GM18526 (cell line): ENCODE data around the gene SH3BP2.

Source experiments
- POLR2A ChIP-seq: IDR thresholded peaks from 3 replicates; pipeline ENCODE4 v1.6.1; 2011; ENCODE audit not compliant: insufficient read length; ENCODE audit errors: extremely low read depth

Gene SH3BP2

DNA sequence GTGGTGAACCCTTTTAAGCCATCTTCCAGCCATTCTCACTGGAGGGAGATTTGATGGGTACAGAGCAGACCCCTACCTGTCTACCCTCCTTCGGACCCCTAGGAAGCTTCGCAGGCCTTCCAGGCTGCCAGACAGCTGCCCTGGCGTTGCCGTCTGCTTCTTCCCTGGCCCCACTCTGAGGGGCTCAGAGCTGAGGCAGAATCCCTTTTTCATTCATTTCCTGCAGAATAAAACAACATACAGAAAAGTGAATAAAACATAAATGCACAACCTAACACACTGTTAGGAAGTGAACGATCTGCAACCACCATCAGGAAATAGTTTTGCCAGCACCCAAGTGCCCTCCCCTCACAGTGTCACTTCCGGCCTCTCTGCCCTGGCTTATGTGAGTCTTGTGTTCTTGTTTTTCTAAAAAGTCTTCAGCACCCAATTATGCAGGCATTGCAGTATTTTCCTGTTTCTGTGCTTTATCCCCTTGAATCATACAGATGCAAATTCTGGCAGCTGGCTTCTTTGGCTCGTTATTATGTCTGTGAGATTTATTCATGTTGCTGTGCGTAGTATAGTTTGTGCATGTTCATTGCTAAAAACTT, 45.1 kb downstream of the SH3BP2 start:
- peak; percentile 7 for TF ChIP-seq POLR2A

DNA sequence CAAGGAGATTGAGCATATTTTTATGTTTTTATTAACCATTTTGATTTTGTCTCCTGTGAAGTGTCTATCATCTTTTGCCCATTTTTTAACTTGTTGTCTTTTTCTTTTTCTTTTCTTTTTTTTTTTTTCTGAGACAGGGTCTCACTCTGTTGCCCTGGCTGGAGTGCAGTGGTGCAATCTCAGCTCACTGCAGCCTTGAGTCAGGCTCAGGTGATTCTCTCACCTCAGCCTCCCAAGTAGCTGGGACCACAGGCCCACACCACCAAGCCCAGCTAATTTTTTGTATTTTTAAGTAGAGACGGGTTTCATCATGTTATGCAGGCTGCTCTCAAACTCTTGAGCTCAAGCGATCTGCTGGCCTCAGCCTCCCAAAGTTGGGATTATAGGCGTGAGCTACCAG, 46.2 kb downstream of the SH3BP2 start:
- TF ChIP-seq POLR2A, result no peak

DNA sequence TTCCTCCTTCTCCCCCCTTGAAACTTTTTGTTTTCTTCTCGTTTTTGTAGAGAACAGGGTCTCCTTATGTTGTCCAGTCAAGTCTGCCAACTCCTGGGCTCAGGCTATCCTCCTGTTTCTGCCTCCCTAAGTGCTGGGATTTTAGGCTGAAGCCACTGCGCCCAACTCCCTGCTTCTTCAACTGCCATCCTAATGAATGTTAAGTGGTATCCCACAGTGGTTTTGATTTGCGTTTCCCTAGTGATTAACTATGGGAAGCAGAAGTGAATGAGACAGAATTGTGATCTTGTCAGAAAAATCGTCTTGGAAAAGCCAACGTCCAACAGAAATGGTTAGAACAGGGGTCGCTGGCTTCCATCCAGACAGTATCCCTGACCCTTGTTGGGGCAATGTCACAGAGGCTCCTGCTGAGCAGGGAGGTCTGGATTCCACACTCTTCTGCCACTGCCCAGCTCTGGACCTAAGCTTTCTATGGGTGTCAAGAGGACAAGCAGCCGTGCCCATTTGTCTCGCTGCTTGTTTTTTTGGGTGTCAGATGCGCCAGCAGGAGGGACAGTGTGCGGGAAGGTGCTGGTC, 49.9 kb downstream of the SH3BP2 start:
- TF ChIP-seq POLR2A, result no peak

DNA sequence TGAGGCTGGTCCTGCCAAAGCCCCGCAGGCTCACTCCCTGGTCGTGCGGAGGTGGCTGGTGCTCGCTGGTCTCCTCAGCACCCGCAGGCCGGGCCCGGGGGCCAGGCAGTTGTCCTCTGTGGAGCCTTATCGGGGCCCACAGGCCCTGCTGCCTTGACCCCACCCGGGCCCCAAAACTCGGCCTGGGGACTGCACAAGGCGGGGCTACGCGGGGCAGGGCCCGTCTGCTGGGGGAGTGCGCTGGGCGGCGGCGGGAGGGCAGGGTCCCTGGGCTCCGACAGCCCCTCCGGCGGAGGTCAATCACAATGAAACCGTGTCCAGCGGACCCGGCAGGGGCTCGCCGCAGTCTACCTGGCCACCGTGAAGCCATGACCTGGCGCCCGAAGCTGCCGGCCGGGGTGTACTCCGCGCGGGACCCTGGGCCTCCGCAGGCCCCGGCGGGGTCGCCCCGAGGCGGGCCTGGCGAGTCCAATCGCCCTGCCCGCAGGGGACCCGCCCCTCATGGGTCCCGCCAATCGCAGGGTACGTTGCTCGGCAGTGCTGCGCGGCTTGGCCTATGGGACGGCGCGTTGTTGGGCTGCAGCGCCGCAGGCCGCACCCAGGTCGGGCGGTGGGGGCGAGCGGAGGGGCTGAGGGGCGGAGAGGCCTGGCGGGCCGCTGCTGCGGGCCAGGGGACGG, 50.5 kb downstream of the SH3BP2 start, which contains the start of gene ADD1:
TSS of gene ADD1 (plus strand) at position 582 of the 678 bp plus-strand sequence. CDS start 32,072 bp downstream, outside the sequence.
- peak; percentile 87 for TF ChIP-seq POLR2A

DNA sequence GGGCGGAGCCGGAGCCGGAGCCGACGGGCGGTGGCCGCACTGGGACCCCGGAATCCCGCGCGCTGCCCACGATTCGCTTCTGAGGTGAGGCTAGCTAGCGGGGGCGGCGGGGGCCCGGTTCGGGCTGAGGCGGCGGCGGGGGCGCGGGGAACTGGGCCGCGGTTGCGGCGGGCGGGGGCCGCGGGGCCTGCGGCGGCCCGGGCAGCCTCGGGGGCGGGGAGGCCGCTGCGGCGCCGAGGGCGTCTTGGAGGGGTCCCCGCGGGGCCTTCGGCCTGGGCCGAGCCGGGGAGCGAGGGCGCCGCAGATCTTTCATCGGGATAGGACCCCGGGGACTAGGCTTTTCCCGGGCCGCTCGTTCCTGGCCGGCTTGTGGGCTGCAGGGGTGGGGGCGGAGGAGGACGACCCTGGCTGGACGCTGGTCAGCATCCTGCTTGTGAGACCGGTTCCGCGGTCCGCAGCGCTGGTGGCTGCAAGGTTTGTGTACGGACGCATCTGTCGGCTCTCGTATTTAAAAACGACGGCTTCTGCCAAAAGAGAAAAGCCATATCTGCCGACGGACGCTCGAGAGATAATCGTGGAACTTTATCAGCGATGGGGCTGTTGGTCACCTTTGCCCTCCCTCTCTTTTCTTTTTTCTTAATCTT, 51.2 kb downstream of the SH3BP2 start:
- TF ChIP-seq POLR2A, result no peak

DNA sequence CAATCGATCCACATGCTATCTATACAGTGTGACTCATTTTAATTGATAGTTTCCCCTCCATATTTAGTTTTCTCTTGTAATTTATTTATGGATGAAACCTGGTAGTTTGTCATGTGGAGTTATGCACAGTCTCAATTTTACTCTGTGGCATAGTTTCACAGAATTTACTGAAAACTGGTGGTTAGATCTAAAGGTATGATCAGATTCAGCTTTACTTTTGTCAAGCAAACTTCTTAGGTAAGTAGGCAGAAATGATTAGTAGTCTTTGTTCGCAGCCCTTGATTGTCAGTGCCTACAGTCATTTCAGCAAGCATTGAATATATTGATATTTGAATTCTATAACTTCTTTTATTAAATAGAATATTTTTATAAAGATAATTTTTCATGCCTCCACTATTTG, 53.3 kb downstream of the SH3BP2 start:
- TF ChIP-seq POLR2A, result no peak

DNA sequence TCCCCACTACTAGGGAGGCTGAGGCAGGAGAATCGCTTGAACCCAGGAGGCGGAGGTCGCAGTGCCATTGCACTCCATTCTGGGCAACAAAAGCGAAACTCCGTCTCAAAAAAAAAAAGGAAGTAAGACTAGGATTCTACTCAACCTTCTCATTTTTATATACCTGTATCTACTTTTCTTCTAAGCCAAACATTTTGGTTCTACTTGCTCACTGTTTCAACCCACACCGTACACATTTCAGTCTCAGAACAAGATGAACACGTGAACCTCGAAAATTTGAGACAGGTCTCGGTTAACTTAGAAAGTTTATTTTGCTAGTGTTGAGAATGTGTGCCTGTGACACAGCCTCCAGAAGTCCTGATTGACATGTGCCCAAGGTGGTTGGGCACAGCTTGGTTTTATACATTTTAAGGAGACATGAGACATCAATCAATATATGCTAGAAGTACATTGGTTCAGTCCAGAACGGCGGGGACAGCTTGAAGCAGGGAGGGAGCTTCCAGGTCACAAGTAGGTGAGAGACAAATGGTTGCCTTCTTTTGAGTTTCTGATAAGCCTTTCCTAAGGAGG, 54.5 kb downstream of the SH3BP2 start:
- no peak for TF ChIP-seq POLR2A

DNA sequence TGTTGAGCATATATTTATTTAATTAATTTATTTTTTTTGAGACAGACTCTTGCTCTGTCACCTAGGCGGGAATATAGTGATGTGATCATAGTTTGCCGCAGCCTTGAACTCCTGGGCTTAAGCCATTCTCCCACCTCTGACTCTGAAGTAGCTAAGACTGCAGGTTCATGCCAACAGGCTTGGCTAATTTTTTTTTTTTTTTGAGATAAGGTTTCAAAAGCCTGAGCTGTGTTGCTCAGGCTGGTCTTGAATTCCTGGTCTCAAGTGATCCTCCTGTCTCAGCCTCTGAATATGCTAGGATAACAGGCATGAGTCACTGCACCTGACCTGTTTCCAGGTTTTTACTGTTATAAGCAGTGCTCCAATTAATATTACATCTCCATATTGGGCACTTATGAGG, 55.6 kb downstream of the SH3BP2 start:
- TF ChIP-seq POLR2A, result no peak

DNA sequence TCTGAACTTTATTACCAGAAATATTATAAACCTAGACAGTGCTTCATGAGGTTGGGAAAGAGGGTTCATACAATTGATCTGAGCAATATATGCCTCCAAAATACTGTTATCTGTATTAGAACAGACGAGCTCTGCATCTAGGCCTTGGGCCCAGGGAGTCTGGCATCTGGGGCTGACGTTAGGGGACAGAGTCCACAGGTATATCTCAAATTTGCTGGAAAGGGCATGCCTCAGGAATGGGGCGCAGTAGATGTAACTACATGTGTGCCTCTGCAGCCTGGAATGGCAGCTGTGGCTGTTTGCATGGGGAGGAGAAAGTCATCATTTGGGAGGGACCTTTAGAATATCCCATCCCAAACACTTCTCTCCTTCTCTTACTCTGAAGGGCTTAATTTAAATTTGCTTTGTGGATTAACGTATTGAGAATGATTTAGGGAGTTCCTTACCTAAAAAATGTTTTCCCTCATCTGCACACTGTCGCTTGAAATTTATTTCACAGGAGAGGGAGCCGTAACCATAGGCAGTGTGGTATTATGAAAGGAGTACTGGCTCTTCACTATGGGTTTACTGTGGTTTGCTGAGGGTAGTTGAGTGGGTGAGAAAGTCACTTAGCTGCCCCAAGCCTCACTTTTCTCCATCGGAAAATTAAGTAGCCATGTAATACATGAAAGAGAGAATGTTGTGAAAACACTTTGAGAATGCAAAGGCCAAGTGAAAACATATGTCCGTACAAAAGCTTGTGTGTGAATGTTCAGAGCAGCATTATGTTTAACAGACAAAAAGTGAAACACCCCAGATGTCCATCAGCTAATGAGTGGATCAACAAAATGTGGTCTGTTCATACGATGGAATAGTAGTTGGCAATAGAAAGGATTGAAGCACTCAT, 56.6 kb downstream of the SH3BP2 start:
- no peak for TF ChIP-seq POLR2A

DNA sequence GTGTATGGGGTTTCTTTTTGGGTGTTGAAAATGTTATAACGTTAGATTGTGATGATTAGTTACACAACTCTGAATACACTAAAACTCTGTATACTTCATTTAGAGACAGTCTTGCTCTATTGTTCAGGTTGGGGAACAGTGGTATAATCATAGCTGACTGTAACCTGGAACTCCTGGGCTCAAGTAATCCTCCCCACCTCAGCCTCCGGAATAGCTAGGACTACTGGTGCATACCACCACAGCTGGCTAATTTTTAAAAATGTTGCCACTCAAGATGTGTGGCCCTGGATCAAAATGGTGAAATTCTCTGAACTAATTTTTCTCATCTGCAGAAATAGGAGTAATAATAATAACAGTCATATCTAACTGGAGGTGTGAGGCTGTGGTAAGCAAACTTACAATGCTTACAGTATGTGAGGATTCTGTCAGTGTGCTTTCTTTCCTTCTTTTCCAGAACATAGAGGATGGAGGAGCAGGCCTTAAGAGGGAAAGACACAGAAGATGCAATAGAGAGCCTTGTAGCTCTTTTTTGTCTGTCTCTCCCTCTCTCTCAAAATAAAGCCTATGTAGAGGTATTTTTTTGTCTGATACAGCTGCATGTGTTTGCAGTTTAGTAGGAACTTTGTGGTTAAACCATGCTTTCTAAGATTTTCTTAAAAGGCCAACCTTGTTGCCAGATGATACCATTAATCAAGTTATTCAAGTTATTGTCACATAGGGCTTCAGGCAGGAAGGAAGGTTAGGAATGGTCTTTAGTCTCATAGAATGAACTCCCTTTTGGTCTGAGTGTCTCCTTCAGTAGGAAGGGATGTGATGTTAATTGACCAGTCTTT, 58.3 kb downstream of the SH3BP2 start:
- no peak for TF ChIP-seq POLR2A

DNA sequence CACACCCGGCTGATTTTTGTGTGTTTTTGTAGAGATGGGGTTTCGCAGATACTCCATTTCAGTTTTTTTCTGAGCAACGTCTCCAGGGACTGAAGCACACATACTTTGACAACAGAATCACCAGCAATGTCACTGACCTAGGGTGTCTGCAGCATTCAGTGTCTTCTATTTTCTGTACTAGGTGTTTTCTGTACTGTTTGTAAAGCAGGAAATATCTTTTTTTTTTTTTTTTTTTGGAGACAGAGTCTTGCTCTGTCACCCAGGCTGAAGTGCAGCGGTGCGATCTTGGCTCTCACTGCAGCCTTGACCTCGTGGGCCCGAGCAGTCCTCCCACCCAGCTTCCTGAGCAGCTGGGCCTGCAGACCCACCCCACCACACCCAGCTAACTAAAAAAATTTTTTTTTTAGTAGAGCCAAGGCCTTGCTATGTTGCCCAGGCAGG, 59.6 kb downstream of the SH3BP2 start:
- TF ChIP-seq POLR2A, result no peak

DNA sequence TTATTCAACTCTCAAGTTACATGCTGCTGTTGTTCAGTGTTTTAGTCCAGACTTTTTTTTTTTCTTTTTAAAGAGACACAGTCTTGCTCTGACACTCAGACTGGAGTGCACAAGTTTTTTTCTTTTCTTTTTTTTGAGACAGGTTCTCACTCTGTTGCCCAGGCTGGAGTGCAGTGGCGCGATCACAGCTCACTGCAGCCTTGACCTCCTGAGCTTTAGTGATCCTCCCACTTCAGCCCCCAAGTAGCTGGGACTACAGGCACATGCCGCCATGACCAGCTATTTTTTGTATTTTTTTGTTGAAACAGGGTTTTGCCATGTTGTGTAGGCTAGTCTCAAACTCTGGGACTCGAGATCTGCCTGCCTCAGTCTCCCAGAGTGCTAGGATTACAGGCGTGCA, 62.7 kb downstream of the SH3BP2 start:
- TF ChIP-seq POLR2A, result no peak

DNA sequence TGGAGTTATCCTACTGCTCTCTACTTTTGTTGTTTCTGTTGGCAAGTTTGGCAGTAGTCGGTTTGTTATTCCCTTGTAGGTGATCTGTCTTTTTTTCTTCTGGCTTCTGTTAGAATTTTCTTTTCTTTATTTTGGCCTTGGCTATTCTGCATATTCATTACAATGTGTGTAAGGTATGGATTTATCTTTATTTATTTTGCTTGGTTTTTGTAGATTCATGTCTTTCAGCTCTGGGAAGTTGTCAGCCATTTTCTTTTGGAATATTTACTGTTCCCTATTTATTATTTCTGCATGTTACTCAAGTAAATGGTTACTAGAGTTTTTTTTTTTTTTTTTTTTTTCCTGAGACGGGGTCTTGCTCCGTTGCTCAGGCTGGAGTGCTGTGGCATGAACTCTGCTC, 63.4 kb downstream of the SH3BP2 start:
- TF ChIP-seq POLR2A, result no peak

DNA sequence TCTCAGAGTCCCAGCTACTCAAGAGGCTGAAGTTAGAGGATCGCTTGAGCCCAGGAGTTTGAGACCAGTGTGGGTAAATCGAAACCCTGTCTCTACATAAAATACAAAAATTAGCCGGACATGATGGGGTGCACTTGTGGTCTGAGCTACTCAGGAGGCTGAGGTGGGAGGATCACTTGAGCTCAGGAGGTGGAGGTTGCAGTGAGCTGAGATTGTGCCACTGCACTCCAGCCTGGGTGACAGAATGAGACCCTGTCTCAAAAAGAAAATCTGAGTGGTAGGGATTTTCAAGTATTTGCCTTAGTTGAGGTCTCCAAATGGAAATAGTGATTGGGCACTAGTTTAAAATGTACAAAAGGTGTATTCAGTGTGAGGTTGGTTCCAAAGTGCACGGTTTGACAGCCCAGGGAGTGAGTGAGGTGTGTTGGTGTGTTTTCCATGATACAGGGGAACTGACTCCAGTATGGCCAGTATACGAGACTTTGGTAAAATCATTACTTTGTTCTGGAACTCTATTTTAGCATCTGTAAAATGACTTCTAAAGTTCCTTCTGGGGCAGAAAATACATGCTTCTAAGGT, 64.6 kb downstream of the SH3BP2 start:
- no peak for TF ChIP-seq POLR2A
